ENCODE data around the gene LIME1.
"Not testable (repeated sequence)": the region's sequence is repeated elsewhere in the genome, so short reads cannot be mapped to it uniquely, and the experiment has no call there.

The LIME1 gene

DNA sequence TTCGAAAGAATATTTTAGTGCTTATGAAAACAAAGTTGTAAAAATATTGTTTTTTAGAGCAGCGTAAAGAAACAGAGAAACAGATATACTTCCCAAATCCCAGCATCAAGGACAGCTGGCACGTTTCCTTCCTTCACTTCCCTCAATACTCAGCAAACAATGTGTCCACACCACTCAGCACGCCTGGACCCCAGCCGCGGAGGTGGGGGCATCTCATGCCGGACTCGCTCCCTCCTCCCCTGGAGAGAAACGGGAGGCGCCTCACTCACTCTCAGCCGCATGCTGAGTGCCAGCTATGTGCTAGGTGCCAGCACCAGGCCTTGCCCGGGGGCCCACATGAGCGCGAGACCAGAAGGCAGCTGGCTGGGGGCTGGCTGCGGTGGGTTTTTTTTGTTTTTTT, 37.8 kb downstream of the LIME1 start:
- no peak overlapping the region for H3K27ac Mint-ChIP-seq
- peaks cover 1% of the 10 kb centered on the region for H3K4me1 Mint-ChIP-seq (ENCODE audit: low read depth)
- no peak overlapping the region for H3K4me3 Mint-ChIP-seq
- H3K36me3 Mint-ChIP-seq (ENCODE audit: low read depth) = no peaks in the 10 kb centered on the region
- no peaks in the 10 kb centered on the region for H3K27me3 Mint-ChIP-seq
- no peak for DNase-seq
- no peaks in the 10 kb centered on the region for H3K9me3 Mint-ChIP-seq

DNA sequence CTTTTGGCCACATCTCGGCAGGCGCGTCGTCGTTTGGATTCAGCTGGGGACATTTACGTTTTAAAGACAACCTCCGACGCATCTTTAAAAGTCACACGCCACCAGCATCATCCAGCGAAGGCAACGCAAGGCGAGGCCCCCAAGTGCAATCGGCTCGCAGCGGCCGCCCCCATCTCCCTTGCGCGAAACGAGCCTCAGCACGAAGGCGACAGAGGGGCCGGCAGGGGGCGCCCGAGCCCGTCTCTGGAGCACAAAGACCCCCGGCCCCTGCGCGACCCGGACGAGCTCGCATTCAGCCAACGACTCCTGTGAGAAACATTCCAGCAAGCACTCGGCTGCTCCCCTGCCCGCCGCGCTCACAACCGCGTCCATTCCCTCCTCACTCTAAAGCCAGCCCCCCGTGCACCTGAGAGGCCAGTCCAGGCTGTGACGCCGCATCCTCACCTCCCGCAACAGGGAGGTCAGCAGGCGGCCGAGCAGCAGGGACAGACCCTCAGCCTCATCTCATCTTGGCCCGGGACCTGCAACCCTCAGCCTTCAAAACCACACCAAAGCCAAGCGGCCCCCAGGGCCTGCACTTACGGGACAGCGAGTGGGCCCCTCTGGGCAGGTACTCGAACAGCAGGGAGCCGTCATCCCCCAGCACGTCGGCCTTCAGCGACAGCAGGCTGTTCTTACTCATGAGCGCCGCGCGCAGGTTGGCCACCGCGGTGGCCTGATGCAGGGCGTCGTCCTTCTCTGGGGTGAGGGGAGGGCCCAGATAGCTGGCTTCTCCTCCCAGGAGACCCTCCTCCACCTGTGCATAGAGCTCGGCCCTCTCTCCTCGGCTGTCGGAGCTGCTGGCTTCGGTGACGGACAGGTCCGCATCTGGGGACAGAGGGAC, 38.9 kb downstream of the LIME1 start:
- DNase-seq = peak; percentile 53
- H3K36me3 Mint-ChIP-seq (ENCODE audit: low read depth) = no peaks in the 10 kb centered on the region
- H3K27me3 Mint-ChIP-seq = no peaks in the 10 kb centered on the region
- no peaks in the 10 kb centered on the region for H3K9me3 Mint-ChIP-seq
- H3K4me3 Mint-ChIP-seq = no peak overlapping the region
- H3K27ac Mint-ChIP-seq = no peak overlapping the region
- peaks cover 1% of the 10 kb centered on the region for H3K4me1 Mint-ChIP-seq (ENCODE audit: low read depth)

DNA sequence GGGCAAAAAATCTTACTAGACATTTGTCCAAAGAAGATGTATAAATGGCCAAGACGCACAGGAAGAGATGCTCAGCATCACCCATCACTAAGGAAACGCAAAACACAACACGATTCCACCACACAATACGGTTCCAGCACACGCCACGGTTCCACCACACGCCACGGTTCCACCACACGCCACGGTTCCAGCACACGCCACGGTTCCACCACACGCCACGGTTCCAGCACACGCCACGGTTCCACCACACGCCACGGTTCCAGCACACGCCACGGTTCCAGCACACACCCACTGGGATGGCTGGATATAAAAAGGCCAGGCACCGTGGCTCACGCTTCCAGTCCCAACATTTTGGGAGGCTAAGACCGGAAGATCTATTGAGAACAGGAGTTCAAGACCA, 40.4 kb downstream of the LIME1 start:
- H3K27ac Mint-ChIP-seq; H3K4me3 Mint-ChIP-seq; H3K9me3 Mint-ChIP-seq; H3K4me1 Mint-ChIP-seq (ENCODE audit: low read depth); H3K36me3 Mint-ChIP-seq (ENCODE audit: low read depth); H3K27me3 Mint-ChIP-seq; DNase-seq: not testable (repeated sequence)

DNA sequence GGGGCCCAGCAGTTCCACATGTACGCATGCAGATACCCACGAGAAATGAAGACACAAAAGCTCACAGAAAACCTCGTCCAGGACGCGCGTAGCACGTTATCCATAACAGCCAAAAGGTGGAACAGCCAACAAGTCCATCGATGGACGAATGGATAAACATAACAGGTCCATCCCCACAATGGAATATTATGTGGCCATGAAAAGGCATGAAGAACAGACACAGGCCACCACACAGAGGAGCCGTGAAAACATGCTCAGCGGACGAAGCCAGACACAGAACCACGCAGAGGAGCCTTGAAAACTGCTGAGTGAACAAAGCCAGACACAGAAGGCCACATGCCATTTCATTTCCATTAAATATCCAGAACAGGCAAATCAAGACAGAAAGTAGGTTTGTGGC, 41.1 kb downstream of the LIME1 start:
- Mint-ChIP-seq H3K4me1 (ENCODE audit: low read depth) (peaks cover 13% of the 10 kb centered on the region), H3K36me3 (ENCODE audit: low read depth) (no peaks in the 10 kb centered on the region), H3K4me3 (no peak overlapping the region), H3K27me3 (no peaks in the 10 kb centered on the region), H3K27ac (no peak overlapping the region), H3K9me3 (no peaks in the 10 kb centered on the region)
- no peak for DNase-seq

DNA sequence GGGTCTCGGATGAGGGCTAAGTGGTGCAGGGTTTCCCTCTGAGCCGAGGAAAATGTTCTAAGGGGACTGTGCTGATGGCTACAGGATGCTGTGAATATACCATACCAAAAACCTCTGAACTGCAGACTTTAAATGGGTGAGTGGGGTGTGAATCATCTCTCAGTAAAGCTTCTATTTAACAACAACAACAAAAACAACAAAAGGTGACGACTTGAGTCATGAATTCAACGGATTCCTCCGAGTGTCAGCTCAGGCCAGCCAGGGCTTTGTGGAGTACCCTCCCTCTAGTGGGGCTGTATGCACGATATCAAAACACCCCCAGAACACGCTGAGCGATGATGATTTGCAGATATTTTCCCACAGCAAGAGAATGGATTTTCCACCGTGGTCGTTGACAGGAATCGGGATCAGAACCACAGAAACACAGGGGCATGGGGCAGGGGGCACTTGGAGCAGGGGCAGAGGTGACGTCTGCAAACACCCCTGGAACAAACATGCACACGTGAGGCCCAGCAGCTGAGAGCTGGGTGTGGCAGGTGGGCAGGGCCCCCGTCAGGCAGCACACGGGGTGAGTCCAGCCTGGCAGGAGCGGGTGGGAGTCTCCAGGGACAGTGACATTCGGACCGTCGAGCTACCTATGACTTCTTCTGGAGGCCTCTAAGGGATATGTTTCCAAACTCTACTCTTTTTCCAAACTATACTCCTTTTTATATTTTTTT, 41.7 kb downstream of the LIME1 start:
- H3K4me1 Mint-ChIP-seq (ENCODE audit: low read depth) = peaks cover 13% of the 10 kb centered on the region
- no peak for DNase-seq
- H3K36me3 Mint-ChIP-seq (ENCODE audit: low read depth) = no peaks in the 10 kb centered on the region
- no peak overlapping the region for H3K4me3 Mint-ChIP-seq
- no peaks in the 10 kb centered on the region for H3K9me3 Mint-ChIP-seq
- H3K27ac Mint-ChIP-seq = no peak overlapping the region
- H3K27me3 Mint-ChIP-seq = no peaks in the 10 kb centered on the region

DNA sequence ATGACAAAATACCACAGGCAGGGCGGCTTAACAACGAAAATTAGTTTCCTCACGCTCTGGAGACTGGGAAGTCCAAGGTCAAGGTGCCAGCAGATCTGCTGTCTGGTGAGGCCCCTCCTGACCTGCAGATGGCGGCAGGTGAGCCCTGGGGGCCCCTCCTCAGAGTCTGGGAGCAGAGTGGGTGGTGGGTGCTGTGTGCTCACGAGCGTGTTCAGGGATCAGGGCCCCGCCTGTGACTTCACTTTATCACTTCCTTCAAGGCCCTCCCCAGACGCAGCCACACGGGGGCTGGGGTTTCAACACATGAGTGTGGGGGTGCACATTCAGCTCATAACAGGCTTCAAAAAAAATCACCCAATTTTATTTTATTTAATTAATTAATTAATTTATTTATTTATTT, 42.4 kb downstream of the LIME1 start:
- DNase-seq = no peak
- Mint-ChIP-seq H3K4me3 (no peak overlapping the region), H3K27me3 (no peaks in the 10 kb centered on the region), H3K36me3 (ENCODE audit: low read depth) (no peaks in the 10 kb centered on the region), H3K27ac (no peak overlapping the region), H3K4me1 (ENCODE audit: low read depth) (peaks cover 13% of the 10 kb centered on the region), H3K9me3 (no peaks in the 10 kb centered on the region)

DNA sequence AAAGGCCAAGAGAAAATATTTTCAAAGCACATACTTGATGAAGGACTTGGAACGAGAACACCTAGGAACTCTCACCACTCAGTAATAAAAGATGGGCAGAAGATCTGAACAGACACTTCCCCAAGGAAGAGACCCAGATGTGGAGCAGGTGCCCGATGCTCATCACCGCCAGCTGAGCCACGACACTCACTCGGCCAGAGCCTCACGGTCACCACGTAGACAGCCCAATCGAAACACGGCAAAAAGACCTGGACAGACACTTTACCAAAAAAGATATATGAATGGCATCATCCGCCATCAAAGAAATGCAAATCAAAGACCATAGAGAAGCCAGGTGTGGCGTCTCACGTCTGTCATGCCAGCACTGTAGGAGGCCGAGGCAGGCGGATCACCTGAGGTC, 44.7 kb downstream of the LIME1 start:
- Mint-ChIP-seq H3K9me3 (no peaks in the 10 kb centered on the region), H3K36me3 (ENCODE audit: low read depth) (no peaks in the 10 kb centered on the region), H3K27ac (no peak overlapping the region), H3K27me3 (no peaks in the 10 kb centered on the region), H3K4me1 (ENCODE audit: low read depth) (peaks cover 14% of the 10 kb centered on the region), H3K4me3 (no peak overlapping the region)
- no peak for DNase-seq

DNA sequence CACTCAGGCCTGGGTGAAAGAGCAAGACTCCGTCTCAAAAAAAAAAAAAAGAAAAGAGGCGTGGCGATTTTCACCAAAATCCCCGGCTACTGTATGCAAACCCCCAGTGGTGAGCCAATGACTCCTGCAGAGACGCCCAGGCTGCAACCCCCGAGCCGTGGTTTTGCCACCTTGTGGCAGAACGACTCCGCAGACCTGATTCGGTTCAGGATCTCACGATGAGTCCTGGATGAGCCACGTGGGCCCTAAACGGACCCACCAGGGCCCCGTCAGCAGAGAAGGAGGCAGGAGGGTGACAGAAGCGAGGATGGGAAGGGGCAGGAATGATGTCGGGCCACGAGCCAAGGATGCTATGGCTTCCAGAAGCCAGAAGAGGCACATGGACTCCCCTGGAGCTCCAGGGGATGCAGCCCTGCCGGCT, 45.6 kb downstream of the LIME1 start:
- DNase-seq = peak; percentile 70
- Mint-ChIP-seq H3K4me3 (no peak overlapping the region), H3K36me3 (ENCODE audit: low read depth) (no peaks in the 10 kb centered on the region), H3K27me3 (no peaks in the 10 kb centered on the region), H3K4me1 (ENCODE audit: low read depth) (peaks cover 14% of the 10 kb centered on the region), H3K9me3 (no peaks in the 10 kb centered on the region), H3K27ac (no peak overlapping the region)

DNA sequence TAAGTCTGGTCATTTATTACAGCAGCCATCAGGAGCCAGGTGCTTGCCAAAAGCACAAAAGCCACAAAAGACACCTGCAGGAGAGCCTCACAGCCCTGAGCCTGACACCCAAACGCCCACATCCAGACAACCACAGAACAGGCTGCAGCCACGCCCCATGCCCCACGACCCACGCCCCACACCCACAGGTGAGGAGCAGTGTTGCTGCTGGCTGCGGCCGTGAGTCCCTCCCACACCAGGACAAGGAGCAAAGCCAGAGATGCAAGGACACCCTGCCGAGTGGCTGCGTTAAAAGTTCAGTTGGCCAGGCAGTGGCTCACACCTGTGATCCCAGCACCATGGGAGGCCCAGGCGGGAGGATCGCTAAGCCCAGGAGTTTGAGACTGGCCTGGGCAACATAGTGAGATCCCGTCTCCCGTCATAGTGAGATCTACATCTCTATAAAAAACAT, 46.1 kb downstream of the LIME1 start:
- peaks cover 14% of the 10 kb centered on the region for H3K4me1 Mint-ChIP-seq (ENCODE audit: low read depth)
- no peak overlapping the region for H3K4me3 Mint-ChIP-seq
- no peak overlapping the region for H3K27ac Mint-ChIP-seq
- DNase-seq = no peak
- no peaks in the 10 kb centered on the region for H3K9me3 Mint-ChIP-seq
- no peaks in the 10 kb centered on the region for H3K27me3 Mint-ChIP-seq
- H3K36me3 Mint-ChIP-seq (ENCODE audit: low read depth) = no peaks in the 10 kb centered on the region

DNA sequence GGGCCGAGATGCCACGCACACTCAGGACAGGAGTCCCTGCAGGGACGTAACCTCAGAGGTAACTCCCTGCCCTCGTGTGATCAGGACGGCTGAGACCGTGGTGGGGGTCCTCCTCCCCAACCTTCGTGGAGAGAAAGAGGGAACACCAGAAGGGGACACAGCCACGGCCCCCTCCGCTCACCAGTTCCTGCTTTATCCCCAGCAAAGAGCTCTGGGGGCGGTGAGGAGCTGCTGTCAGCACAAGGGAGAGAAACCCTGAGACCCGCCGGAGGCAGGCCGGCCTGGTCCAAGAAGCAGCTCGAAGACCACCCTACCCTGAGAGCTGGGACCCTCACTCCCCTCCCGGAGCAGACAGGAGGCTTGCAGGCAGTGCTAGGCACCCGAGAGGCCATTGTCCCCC, 47.5 kb downstream of the LIME1 start:
- Mint-ChIP-seq H3K36me3 (ENCODE audit: low read depth) (no peaks in the 10 kb centered on the region), H3K9me3 (no peaks in the 10 kb centered on the region), H3K27me3 (no peaks in the 10 kb centered on the region), H3K4me1 (ENCODE audit: low read depth) (peaks cover 14% of the 10 kb centered on the region), H3K4me3 (no peak overlapping the region), H3K27ac (no peak overlapping the region)
- DNase-seq = no peak

DNA sequence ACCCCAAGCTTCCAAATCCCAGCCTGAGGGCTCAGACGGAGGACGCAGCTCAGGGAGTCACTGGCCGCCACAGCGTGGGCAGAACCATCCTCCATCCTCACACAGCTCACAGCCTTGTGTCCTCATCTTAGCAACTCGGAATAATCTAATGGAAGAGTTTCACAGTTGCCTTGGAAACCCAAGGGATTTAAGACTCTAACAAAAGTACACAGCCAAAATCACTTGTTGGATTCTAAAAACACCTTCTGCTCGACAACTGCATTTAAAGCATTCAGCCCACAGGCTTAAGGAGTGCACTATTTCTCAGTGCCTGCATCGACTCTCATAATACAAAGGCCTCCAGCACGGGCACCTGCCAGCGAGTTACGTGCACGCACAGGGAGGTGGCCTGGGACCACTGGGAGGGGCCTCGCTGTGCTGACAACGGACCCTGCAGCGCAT, 49.2 kb downstream of the LIME1 start:
- no peak overlapping the region for H3K27ac Mint-ChIP-seq
- peaks cover 14% of the 10 kb centered on the region for H3K4me1 Mint-ChIP-seq (ENCODE audit: low read depth)
- DNase-seq = no peak
- no peak overlapping the region for H3K4me3 Mint-ChIP-seq
- H3K27me3 Mint-ChIP-seq = no peaks in the 10 kb centered on the region
- no peaks in the 10 kb centered on the region for H3K36me3 Mint-ChIP-seq (ENCODE audit: low read depth)
- H3K9me3 Mint-ChIP-seq = no peaks in the 10 kb centered on the region

DNA sequence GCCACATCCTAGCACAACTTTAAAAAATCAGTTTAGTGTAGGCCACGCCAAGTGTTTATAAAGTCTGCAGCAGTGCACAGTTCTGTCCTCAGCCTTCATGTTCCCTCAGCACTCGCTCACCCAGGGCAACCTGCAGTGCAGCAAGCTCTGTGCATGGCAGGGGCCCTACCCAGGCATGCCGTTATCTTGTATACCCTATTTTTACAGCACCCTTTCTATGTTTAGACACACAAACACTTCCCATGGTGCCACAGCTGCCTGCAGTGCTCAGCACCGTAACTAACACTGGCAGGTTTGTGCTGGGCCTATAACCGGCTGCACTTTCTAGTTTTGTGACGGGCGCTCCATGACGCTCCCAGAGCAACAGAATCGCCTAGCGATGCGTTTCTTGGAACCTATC, 50.8 kb downstream of the LIME1 start:
- H3K36me3 Mint-ChIP-seq (ENCODE audit: low read depth) = no peaks in the 10 kb centered on the region
- no peak overlapping the region for H3K4me3 Mint-ChIP-seq
- H3K27me3 Mint-ChIP-seq = peaks cover 2% of the 10 kb centered on the region
- H3K9me3 Mint-ChIP-seq = no peaks in the 10 kb centered on the region
- no peak for DNase-seq
- no peak overlapping the region for H3K27ac Mint-ChIP-seq
- peaks cover 5% of the 10 kb centered on the region for H3K4me1 Mint-ChIP-seq (ENCODE audit: low read depth)

DNA sequence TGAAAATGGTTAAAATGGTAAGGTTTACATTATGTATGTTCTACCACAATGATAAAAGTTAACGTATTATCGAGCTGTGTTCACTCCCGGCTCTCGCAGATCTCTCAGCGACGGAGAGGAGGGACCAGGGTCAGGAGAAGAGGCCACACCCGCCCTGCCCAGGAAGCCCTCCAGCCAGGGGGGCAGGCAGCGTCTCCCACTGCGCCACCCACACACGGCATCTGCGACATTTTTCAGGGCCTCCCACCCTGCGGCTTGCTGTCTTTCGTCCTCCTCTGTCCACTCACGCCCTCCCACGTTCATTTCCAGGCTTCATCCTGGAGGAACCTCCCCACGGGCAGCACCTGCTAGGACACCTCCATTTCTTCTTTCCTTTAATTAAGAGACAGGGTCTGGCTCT, 51.3 kb downstream of the LIME1 start:
- H3K27ac Mint-ChIP-seq = no peak overlapping the region
- H3K36me3 Mint-ChIP-seq (ENCODE audit: low read depth) = no peaks in the 10 kb centered on the region
- peaks cover 2% of the 10 kb centered on the region for H3K27me3 Mint-ChIP-seq
- no peak overlapping the region for H3K4me3 Mint-ChIP-seq
- H3K4me1 Mint-ChIP-seq (ENCODE audit: low read depth) = peaks cover 1% of the 10 kb centered on the region
- H3K9me3 Mint-ChIP-seq = no peaks in the 10 kb centered on the region
- DNase-seq = no peak
